ENCODE data around the gene RAF1. TPM values are rescaled to one million over a fixed set of nuclear protein-coding genes. Genes with fewer than 3 reads are reported as not detected.

The RAF1 gene
- total RNA-seq, 3 donors from 2014 or later = 87.4 to 118 (median 110) TPM

- H3K27ac ChIP-seq = no peak overlapping the region
- intact Hi-C loops (cut with DNase I; ENCODE audit: low total_unique reads) = loop anchor here (2.0 kb wide), 1 partner anchor 17 kb away; no protein-coding TSS in a partner anchor
- TF ChIP-seq CTCF (IDR thresholded peaks at IDR 0.05) (no peak), POLR2A (IDR thresholded peaks at IDR 0.05) (no peak), POLR2AphosphoS5 (IDR thresholded peaks at IDR 0.05) (no peak)
- H3K4me3 ChIP-seq = no peak overlapping the region
- H3K36me3 ChIP-seq = peaks cover 13% of the 10 kb centered on the region
- DNase-seq (ENCODE audit: low spot score in 2 of 2) = no peak
- no peaks in the 10 kb centered on the region for H3K4me1 ChIP-seq
- no peaks in the 10 kb centered on the region for H3K9me3 ChIP-seq
- no peaks in the 10 kb centered on the region for H3K27me3 ChIP-seq
These were observed 71.8 kb downstream of the RAF1 start for GRCh38 chr3:12591997-12592715.

GRCh38 chr3:12591456-12591855, 72.5 kb downstream of the RAF1 start:
- Histone ChIP-seq H3K36me3 (peaks cover 13% of the 10 kb centered on the region), H3K4me3 (no peak overlapping the region), H3K27me3 (no peaks in the 10 kb centered on the region), H3K4me1 (no peaks in the 10 kb centered on the region), H3K27ac (no peak overlapping the region), H3K9me3 (no peaks in the 10 kb centered on the region)
- TF ChIP-seq POLR2A (IDR thresholded peaks at IDR 0.05) (no peak), CTCF (IDR thresholded peaks at IDR 0.05) (no peak), POLR2AphosphoS5 (IDR thresholded peaks at IDR 0.05) (no peak)
- no peak for DNase-seq (ENCODE audit: low spot score in 2 of 2)
- intact Hi-C loops (cut with DNase I; ENCODE audit: low total_unique reads) = no loop called here

GRCh38 chr3:12590096-12590495, 73.8 kb downstream of the RAF1 start:
- H3K36me3 ChIP-seq = peaks cover 13% of the 10 kb centered on the region
- no peak overlapping the region for H3K27ac ChIP-seq
- H3K4me3 ChIP-seq = no peak overlapping the region
- TF ChIP-seq POLR2AphosphoS5 (IDR thresholded peaks at IDR 0.05) (no peak), CTCF (IDR thresholded peaks at IDR 0.05) (no peak), POLR2A (IDR thresholded peaks at IDR 0.05) (no peak)
- intact Hi-C loops (cut with DNase I; ENCODE audit: low total_unique reads) = no loop called here
- DNase-seq (ENCODE audit: low spot score in 2 of 2) = no peak
- no peaks in the 10 kb centered on the region for H3K27me3 ChIP-seq
- H3K4me1 ChIP-seq = no peaks in the 10 kb centered on the region
- H3K9me3 ChIP-seq = no peaks in the 10 kb centered on the region

GRCh38 chr3:12588039-12589009, 75.6 kb downstream of the RAF1 start:
- TF ChIP-seq POLR2AphosphoS5 (IDR thresholded peaks at IDR 0.05) = no peak
- TF ChIP-seq CTCF (IDR thresholded peaks at IDR 0.05) = no peak
- no peak for TF ChIP-seq POLR2A (IDR thresholded peaks at IDR 0.05)
- intact Hi-C loops (cut with DNase I; ENCODE audit: low total_unique reads) = loop anchor here (10.0 kb wide), 1 partner anchor 744 kb away; the partner anchor contains the start of gene TAMM41
- H3K4me1 ChIP-seq = no peaks in the 10 kb centered on the region
- H3K36me3 ChIP-seq = peaks cover 24% of the 10 kb centered on the region
- H3K4me3 ChIP-seq = no peak overlapping the region
- H3K9me3 ChIP-seq = no peaks in the 10 kb centered on the region
- no peaks in the 10 kb centered on the region for H3K27me3 ChIP-seq
- H3K27ac ChIP-seq = no peak overlapping the region
- no peak for DNase-seq (ENCODE audit: low spot score in 2 of 2)
